HS-27A (cell line): Measurements from ENCODE around the gene ARX.

ENCODE experiments used
- DNase-seq: peaks from one replicate; pipeline ENCODE4 v3.0.0-alpha.2; 2012; ENCODE audit warnings: low read depth, missing footprints

ARX gene

DNA sequence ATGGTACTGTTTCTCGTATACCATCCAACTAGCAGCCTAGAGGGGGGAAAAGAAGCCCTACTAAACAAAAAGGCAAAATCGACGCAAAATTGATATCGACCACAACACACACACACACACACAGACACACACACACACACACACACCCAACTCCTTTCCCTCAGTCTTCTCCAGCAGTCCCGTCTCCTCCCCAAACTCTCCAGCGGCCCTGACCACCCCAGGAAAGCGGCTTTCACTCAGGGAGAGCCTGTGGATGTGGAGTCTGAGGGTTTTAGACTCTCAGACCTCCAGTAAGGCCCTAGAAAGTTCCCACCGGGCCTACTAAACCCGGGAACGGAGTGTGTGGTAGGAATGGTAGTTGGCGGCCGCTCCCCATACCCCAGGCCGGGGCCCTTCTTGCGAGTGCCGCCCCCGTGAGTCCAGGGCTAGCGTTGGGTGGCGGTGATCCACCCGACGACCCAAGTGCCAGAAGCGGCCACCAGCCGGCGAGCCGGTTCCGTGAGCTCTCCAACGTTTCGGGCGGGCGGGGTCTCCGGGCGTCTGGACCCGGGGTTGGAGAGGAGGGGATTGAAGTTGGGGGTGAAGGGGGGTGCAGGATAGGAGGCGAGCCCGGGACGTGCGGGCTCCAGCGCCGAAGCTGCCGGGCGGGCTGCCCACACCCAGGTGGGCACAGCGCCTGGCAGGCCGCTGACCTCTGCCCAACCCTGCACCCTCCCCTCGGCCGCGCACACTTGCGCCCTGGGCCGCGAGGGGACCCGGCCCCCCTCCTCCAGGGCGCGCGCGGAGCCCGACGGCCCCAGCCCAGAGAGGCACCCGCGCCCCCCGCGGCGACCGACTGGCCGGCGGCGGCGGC, 13.7 kb downstream of the ARX start:
- DNase-seq: no peak

DNA sequence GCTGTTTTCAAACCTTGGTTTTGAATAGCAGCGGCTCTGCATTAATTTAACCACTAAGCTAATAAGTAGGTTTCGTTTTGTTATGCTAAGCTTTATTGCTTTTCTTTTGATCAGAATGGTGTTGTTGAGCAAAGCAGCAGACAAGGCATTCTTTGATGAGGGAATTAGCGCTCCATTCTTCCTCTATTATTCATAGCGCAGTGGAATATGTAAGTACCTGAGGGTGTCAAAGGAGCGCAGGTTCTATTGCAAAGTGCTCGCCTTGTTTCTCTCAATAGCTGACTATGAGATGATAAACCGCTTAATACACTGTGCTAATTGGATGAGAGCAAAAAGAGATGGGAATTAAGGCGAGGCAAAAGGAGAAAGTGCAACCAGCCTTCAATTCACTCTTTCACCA, 16.3 kb downstream of the ARX start:
- no peak for DNase-seq

DNA sequence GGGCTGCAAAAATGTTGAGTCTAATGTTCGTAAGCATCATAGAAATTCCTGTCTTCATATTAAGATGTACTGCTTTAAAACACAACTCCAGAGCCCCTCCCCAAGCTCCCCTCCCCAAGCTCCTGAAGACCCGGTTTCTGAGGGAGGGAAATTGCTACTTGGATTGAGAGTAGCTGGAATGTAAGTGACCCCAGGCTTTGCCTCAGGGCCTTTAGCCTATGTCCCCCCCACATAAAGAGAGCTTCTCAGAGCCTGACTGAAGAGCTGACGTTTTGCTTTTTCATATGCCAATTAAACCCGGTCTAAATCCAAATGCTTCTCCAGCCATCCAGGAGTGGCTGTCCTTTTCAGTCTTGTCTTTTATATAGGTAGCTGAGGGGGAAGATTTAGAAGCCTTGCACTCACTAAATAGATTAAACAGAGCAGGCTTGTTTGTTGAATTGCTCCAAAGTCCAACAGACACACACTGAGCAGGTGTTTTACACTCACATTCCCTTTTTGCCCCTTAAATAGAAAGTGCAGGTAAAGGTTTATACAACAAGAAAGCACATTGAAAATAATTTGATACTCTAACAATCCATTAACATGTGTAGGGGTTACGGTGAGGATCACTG, 19.6 kb downstream of the ARX start:
- DNase-seq: no peak

DNA sequence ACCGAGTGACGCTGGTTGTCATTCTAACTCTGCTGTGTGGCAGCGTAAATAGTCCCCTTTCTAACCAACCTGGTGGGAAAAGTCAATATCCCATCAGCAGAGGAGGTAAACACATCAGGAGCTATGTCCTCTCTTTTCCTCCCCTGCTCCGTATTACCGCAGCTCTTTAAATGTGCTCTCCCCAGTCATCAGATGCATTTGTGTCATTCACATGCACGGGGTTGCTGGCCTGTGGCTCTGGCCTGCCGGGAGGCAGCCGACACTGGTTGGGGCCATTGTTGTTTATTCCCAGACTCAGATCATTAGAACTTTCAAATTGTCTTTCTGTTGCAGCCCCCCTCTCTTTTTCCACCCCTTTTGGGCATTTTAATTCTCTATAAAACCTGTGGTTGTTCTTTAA, 21.9 kb downstream of the ARX start:
- no peak for DNase-seq

DNA sequence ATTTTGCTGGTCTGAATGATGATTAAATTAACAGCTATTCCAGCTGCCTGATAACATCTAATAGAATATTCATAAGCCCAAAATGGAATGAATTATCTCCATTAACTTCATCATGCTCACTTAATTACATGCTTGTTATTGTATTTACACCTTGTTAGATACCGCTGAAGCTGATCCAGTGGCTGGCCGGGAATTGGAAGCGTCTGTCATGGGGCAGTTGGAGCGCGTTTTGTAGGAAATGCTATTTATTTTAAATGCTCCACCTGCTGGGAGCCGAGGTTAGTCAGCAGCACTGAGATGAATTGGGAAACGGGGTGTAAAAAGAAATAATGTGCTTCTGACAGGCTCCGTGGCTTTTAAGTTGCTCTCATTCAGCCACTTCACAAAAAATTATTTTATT, 25.2 kb downstream of the ARX start:
- DNase-seq: no peak

DNA sequence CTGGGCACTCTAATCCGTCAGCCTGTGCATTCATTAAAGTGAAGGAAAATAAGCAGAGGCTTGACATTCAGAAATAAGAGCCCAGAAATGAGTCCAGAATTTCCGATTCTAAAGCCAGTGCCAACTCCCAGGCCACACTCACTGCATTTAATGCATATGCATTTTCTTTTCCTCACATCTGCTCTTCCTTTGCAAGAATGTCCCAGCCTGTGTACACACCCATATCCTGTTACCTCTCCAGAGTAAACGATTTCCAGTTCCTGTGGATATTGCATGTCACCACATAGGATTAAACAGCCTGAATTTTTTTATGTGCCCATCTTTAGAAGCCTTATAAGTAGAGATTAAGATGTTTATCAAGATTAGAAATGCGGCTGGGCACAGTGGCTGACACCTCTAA, 27.5 kb downstream of the ARX start:
- DNase-seq: no peak

DNA sequence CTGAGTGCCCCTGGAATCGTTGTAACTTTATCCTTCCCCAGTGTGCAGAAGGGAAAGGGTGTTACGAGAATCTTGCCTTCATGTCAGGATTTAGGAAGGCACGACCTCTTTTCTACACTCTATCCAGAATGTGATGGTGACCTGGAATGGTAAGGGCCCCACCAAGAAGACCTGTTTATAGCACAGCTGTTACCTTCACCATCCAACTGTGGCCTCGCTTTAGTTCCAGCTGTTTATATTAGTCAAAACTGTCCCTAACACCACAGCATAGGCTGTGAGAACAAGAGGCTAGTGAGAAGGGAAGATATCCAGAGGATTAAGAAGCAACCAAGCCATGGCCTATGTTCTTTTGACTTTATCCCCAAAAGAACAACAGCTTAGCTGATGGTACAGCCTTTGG, 28.0 kb downstream of the ARX start:
- DNase-seq: no peak

DNA sequence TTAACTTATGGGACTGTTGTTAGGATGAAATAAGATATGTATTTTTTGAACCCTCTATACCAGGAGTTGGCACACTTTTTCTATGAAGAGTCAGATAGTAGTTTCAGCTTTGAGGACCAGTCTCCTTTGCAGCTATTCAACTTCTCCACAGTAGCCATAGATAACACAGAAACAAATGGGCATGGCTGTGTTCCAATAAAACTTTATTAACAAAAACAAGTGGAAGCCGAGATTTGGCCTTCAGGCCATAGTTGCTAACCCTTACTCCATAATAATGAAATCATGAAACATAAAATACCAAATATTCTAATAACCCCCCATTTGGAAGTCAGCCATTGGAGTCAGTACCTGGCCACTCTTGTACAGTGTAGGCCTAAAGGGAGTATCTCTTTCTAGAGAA, 30.6 kb downstream of the ARX start:
- DNase-seq: no peak

DNA sequence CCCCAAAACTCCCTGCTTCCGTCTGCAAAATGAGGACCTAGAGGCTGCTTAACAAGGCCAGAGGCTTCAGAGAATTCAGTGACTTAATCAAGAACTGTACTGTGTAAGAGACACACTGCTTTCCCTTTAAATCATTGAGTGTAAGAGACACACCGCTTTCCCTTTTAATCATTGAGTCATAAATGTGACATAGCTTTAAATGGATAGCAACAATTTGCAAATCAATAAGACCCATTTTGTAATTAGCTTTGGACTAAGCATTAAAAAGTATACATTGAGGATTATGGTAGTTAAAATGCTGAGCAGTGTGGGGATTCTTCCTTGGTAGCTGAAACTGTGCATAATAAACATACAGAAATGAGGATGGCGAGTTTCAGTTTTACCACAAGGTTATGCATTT, 31.8 kb downstream of the ARX start:
- no peak for DNase-seq

DNA sequence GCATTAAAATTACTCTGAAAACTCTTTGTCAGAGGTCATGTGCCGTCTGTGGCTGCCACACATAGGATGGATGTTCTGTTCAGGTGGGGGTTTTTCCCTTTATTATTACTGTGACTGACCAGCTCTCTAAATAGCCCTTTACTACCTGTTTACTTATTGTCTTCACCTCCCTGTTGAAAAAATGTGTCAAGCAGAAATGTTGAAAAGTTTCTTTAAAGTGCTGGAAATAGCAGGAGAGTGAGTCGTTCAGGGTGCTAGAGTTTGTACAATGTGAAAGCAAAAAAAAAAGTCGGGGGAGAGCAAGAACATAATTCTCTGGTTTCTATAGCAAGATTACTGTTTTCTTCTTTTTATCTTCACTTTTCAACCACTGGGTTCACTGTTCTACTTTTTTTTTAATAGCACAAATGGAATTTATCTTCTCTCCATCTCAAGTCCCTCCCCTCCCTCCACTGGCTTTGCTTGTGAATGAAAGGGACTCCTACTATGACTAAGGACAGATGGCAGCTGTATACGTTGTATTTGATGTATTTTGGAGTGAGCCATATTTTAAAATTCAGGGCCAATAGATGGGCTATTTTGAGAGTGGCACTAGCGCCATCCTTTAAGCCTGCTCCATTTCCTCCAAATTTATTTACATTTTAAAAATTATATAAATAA, 33.3 kb downstream of the ARX start:
- no peak for DNase-seq

DNA sequence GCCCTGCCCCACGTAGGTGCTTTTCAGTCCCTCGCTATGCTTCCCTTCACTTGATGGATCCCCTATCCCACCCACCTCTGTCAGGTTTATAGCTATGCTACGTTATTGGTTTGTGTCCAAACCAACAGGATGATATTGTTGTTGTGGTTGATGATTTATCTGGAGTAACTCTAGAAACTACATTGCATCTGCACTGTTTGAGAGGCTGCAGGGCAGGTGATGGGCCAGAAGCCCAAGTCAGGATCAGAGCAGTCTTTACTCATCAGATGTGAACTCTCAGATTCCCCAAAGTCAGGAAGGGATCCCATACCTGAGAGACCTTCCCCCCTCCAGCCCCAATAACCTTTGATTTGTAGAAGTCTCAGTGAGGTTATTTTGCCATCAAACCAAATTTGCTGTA, 34.7 kb downstream of the ARX start:
- DNase-seq: no peak

DNA sequence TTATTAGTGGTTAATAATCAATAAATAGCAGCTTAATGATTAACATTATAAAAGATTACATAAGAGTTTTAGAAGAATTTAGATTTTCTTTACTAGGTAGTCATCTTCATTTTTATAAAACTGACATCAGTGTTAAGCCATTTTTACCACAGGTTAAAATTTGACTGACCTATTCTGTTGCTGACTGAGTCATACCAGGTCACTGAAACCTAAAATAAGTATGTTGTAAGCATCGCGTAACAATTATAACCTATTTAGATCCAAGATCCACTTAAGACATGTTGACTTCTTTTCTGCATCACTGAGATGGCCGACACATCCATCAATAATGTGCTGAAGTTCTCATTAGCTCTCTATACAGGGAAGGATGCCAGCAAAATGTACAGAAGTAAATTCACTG, 36.7 kb downstream of the ARX start:
- DNase-seq: no peak

DNA sequence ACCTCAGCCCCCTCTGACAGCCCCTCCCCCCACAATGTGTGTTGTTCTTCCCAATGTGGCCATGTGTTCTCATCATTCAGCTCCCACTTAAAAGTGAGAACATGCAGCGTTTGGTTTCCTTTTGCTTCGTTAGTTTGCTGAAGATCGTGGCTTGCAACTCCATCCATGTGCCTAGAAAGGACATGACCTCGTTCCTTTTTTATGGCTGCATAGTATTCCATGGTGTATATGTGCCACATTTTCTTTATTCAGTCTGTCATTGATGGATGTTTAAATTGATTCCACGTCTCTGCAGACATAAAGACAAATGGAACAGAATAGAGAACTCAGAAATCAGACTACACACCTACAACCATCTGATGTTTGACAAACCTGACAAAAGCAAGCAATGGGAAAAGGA, 46.0 kb downstream of the ARX start:
- DNase-seq: no peak

DNA sequence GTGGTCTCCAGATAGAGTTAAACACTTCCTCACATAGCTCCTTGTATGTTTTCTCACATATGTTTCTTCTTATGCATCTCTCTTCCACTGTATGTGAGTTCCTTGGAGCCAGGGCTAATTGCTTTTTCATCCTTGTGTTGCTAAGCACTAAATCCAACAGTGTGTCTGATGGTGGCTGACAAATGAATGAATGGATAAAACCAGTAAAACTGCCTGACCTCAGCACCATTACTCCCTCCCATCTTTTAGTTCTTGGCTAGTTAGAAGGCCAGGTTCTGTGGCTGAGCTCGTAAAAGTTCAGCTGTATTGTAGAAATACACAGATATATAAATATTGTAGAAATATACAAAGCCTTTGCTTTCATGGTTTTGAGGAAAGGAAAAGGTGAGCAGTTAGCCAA, 50.4 kb downstream of the ARX start:
- DNase-seq: no peak

DNA sequence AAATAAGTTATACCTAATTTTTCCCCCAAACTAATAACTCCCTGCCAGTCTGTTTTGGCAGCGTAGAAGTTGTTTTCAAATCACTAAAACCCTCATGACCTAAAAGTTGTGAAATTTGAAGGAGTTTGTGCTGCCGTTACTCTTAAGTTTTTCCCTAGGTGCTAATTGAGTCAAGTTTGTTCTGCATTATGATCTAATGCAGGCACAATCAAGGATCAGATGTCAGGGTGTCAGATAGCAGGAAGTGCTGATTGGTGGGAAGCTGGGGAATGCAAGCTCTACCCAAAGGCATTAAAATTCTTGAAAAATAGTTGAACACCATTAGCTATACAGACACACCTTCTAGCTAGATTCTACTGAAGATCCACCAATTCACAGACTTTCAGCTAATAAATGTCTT, 51.9 kb downstream of the ARX start:
- DNase-seq: no peak

DNA sequence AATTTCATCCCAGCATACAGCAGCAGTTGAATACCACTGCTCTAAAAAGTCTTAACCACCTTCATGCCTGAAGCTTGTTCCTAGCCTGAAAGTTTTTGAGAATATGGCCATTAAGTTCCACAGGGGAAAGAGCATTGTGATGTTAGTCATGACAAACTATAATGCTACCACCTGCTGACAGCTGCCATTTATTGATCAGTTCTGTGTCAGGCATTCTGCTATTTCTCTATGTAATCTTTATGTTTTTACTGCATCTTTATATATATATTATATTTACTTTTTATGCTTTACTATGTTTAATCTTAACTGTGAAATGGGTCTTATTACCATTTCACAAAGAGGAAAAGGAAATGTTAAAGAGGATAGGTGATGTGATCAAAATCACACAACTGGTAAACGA, 54.0 kb downstream of the ARX start:
- DNase-seq: no peak

DNA sequence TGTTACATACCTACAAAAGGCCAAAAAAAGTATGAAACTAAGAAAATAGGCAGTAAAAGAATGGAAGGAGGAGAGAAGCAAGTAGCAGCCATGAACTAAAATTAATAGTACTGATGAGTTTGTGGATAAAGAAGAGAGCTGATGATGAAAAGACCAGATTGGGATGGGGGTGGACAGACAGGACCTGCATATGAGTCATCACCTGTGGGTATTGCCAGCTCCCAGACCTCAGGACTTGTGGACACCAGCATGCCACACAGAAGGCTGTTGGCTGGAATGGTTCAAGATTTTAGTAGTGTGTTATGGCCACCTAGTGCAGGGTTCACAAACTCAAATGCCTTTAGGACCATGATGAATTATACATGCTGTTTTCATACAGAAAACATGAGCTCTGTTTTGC, 58.9 kb downstream of the ARX start:
- DNase-seq: no peak

DNA sequence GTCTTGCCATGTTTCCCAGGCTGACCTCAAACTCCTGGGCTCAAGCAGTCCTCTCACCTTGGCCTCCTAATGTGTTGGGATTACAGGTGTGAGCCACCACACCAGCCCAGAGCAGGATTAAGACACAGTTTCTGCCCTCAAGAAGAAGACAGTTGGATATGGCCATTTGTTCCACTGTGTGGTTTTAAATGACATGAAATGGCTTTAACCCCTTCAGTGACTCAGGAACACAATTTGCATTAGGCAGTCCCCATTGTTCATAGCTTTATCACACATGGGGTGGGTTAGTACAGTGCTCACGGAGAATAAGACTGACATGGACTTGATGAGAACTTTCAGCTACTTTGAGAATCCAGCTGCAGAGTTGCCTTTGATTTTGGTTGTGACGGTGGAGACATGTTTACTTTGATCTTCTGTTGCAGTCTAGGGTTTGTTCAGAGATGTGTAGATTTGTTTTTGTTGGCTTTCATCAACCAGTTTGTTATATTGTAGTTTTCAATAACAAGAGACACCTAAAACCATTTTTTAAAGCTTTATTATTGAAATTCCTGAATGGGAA, 60.3 kb downstream of the ARX start:
- no peak for DNase-seq

DNA sequence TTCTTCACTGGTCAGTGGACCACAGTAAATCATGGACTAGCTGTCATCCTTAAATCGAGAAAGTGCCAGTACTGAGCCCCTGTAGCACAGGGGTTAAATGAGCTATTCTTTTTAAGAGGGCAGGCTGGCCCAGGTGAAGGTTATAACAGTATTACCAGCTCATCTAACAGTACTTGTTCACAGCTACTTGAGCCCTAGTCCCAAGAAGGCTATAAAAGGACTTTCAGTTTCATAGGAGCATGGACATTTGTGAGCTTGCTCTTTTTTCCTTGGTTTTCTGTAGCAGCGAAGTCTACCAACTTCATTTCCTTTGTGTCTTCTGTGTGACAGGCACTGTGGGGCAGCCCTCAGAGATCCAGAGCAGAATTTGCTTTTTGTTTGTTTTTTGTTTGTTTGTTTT, 61.0 kb downstream of the ARX start:
- DNase-seq: no peak
